Neural progenitor cell (in vitro differentiated cells): Measurements from ENCODE around the gene LCE4A. TPM values are rescaled to one million over a fixed set of nuclear protein-coding genes. Genes with fewer than 3 reads are reported as not detected.

ENCODE experiments used
- DNase-seq: peaks from one replicate; pipeline ENCODE4 v3.0.0-alpha.2; 2016; ENCODE audit warnings: low spot score
- H2AFZ ChIP-seq: fragments of 200-600 bp; sonication (generic); replicated peaks from 2 replicates; pipeline ENCODE4 v1.6.1; 2016; ENCODE audit warnings: antibody characterized with exemption
- H3F3A ChIP-seq: fragments of 200-600 bp; sonication (generic); 2 replicates; pipeline ENCODE4 v1.6.1; 2016; ENCODE audit warnings: antibody characterized with exemption, low read depth
- H3K27ac ChIP-seq: fragments of 200-600 bp; sonication (generic); 2 replicates; pipeline ENCODE4 v1.5.1; 2016; ENCODE audit warnings: mild to moderate bottlenecking
- H3K27me3 ChIP-seq: fragments of 200-600 bp; sonication (generic); 2 replicates; pipeline ENCODE4 v1.6.1; 2016; ENCODE audit warnings: mild to moderate bottlenecking, moderate library complexity
- H3K36me3 ChIP-seq: fragments of 200-600 bp; sonication (generic); 2 replicates; pipeline ENCODE4 v1.5.1; 2016
- H3K4me1 ChIP-seq: fragments of 200-600 bp; sonication (generic); 2 replicates; pipeline ENCODE4 v1.6.1; 2016; ENCODE audit warnings: mixed run types
- H3K4me2 ChIP-seq: fragments of 200-600 bp; sonication (generic); 2 replicates; pipeline ENCODE4 v1.6.1; 2016
- H3K4me3 ChIP-seq: fragments of 200-600 bp; sonication (generic); 2 replicates; pipeline ENCODE4 v1.5.1; 2016
- H3K79me2 ChIP-seq: fragments of 200-600 bp; sonication (generic); 2 replicates; pipeline ENCODE4 v1.6.1; 2016; ENCODE audit warnings: low read depth
- H3K9ac ChIP-seq: fragments of 200-600 bp; sonication (generic); 2 replicates; pipeline ENCODE4 v1.6.1; 2016
- H3K9me3 ChIP-seq: fragments of 200-600 bp; sonication (generic); 2 replicates; pipeline ENCODE4 v1.5.1; 2016; ENCODE audit warnings: low read depth
- H4K20me1 ChIP-seq: fragments of 200-600 bp; sonication (generic); 2 replicates; pipeline ENCODE4 v1.6.1; 2016; ENCODE audit warnings: low read depth
- H3K27ac Mint-ChIP-seq: 3 replicates; pipeline ENCODE4 v1.8.0; 2021; ENCODE audit warnings: mixed read lengths
- H3K27me3 Mint-ChIP-seq: 2 replicates; pipeline ENCODE4 v1.8.0; 2022; ENCODE audit warnings: low read depth, mild to moderate bottlenecking, inconsistent platforms, moderate library complexity, mixed read lengths; ENCODE audit not compliant: insufficient read depth
- H3K36me3 Mint-ChIP-seq: 3 replicates; pipeline ENCODE4 v1.8.0; 2021; ENCODE audit warnings: mixed read lengths
- H3K4me1 Mint-ChIP-seq: 3 replicates; pipeline ENCODE4 v1.8.0; 2021; ENCODE audit warnings: mixed read lengths
- H3K4me3 Mint-ChIP-seq: 3 replicates; pipeline ENCODE4 v1.8.0; 2021; ENCODE audit warnings: mild to moderate bottlenecking, moderate library complexity, mixed read lengths
- H3K9me3 Mint-ChIP-seq: 3 replicates; pipeline ENCODE4 v1.8.0; 2020; ENCODE audit warnings: mixed read lengths
- EZH2 ChIP-seq: fragments of 200-600 bp; sonication (generic); IDR thresholded peaks from 2 replicates; pipeline ENCODE4 v1.6.1; 2017; ENCODE audit warnings: antibody characterized with exemption, mild to moderate bottlenecking, moderate library complexity
- EZH2phosphoT487 ChIP-seq: fragments of 200-600 bp; sonication (generic); IDR thresholded peaks from 2 replicates; pipeline ENCODE4 v1.6.1; 2017; ENCODE audit warnings: antibody characterized with exemption
- total RNA-seq: library from RNA; depleted of rRNA; stranded (reverse); fragments of >200 nt; gene quantifications from 2 replicates; pipeline ENCODE4 v1.2.3, GENCODE V29; 2015; ENCODE audit warnings: low replicate concordance
- TF ChIP-seq, protein P1 (sequence below): fragments of 200-600 bp; sonication (generic); IDR thresholded peaks from 2 replicates; pipeline ENCODE4 v1.5.1; 2017; ENCODE audit warnings: antibody characterized with exemption, mild to moderate bottlenecking

Gene LCE4A
- total RNA-seq, 1 donor from 2014 or later: not detected

- no peak within 1 kb of the TSS for H3K27ac ChIP-seq
- no peaks in the 10 kb centered on the region for H3K79me2 ChIP-seq
- no peaks in the 10 kb centered on the region for H3K36me3 ChIP-seq
- H3K9me3 Mint-ChIP-seq: peaks cover 47% of the 10 kb centered on the region
- TF ChIP-seq EZH2: no peak
- TF ChIP-seq, protein P1, sequence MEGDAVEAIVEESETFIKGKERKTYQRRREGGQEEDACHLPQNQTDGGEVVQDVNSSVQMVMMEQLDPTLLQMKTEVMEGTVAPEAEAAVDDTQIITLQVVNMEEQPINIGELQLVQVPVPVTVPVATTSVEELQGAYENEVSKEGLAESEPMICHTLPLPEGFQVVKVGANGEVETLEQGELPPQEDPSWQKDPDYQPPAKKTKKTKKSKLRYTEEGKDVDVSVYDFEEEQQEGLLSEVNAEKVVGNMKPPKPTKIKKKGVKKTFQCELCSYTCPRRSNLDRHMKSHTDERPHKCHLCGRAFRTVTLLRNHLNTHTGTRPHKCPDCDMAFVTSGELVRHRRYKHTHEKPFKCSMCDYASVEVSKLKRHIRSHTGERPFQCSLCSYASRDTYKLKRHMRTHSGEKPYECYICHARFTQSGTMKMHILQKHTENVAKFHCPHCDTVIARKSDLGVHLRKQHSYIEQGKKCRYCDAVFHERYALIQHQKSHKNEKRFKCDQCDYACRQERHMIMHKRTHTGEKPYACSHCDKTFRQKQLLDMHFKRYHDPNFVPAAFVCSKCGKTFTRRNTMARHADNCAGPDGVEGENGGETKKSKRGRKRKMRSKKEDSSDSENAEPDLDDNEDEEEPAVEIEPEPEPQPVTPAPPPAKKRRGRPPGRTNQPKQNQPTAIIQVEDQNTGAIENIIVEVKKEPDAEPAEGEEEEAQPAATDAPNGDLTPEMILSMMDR: no peak
- TF ChIP-seq EZH2phosphoT487: no peak
- no peak within 1 kb of the TSS for H3K9ac ChIP-seq
- H3K4me3 ChIP-seq: no peak within 1 kb of the TSS
- no peak within 1 kb of the TSS for H3K4me3 Mint-ChIP-seq
- no peaks in the 10 kb centered on the region for H3K36me3 Mint-ChIP-seq
- peaks cover 9% of the 10 kb centered on the region for H3K27me3 Mint-ChIP-seq
- H3F3A ChIP-seq: no peaks in the 10 kb centered on the region
- no peaks in the 10 kb centered on the region for H3K4me1 ChIP-seq
- no peaks in the 10 kb centered on the region for H3K27me3 ChIP-seq
- no peak for DNase-seq
- no peak within 1 kb of the TSS for H3K4me2 ChIP-seq
- no peak within 1 kb of the TSS for H3K27ac Mint-ChIP-seq
- H4K20me1 ChIP-seq: no peaks in the 10 kb centered on the region
- no peaks in the 10 kb centered on the region for H3K4me1 Mint-ChIP-seq
- H2AFZ ChIP-seq: no peak within 1 kb of the TSS
- peaks cover 25% of the 10 kb centered on the region for H3K9me3 ChIP-seq
Measured at GRCh38 chr1:152757747-152758146, 49.8 kb downstream of the LCE4A start, which contains the start of gene KPRP. TSS of gene KPRP (plus strand) at chr1:152758025. CDS start at chr1:152759589, 1,564 bp downstream.

- Mint-ChIP-seq H3K27ac (no peak overlapping the region), H3K27me3 (peaks cover 9% of the 10 kb centered on the region), H3K9me3 (peaks cover 48% of the 10 kb centered on the region), H3K36me3 (no peaks in the 10 kb centered on the region), H3K4me3 (no peak overlapping the region), H3K4me1 (no peaks in the 10 kb centered on the region)
- H3K4me3 ChIP-seq: no peak overlapping the region
- no peaks in the 10 kb centered on the region for H3K4me1 ChIP-seq
- TF ChIP-seq EZH2phosphoT487 (no peak), EZH2 (no peak)
- TF ChIP-seq, protein P1: no peak
- DNase-seq: no peak
- H3K36me3 ChIP-seq: no peaks in the 10 kb centered on the region
- H3K79me2 ChIP-seq: no peaks in the 10 kb centered on the region
- H3F3A ChIP-seq: no peaks in the 10 kb centered on the region
- H3K4me2 ChIP-seq: no peak overlapping the region
- no peaks in the 10 kb centered on the region for H4K20me1 ChIP-seq
- H3K9ac ChIP-seq: no peak overlapping the region
- no peaks in the 10 kb centered on the region for H3K27me3 ChIP-seq
- peaks cover 24% of the 10 kb centered on the region for H3K9me3 ChIP-seq
- H2AFZ ChIP-seq: no peak overlapping the region
- H3K27ac ChIP-seq: no peak overlapping the region
Measured at GRCh38 chr1:152758636-152759035, 50.7 kb downstream of the LCE4A start.

Other genes starting within 250 kb of the LCE4A start
- gene LCE5A, start 197.4 kb upstream of the LCE4A start, total RNA-seq: not detected in 2 replicates
- gene CRCT1, start 193.7 kb upstream of the LCE4A start, total RNA-seq: not detected in 2 replicates
- gene LCE3E, start 141.4 kb upstream of the LCE4A start, total RNA-seq: not detected in 2 replicates
- not detected in 2 replicates for gene LCE3D, start 127.6 kb upstream of the LCE4A start, total RNA-seq
- not detected in 2 replicates for gene LCE3C, start 107.9 kb upstream of the LCE4A start, total RNA-seq
- gene LCE3B, start 94.3 kb upstream of the LCE4A start, total RNA-seq: not detected in 2 replicates
- gene LCE3A, start 85.1 kb upstream of the LCE4A start, total RNA-seq: not detected in 2 replicates
- not detected in 2 replicates for gene LCE2D, start 44.8 kb upstream of the LCE4A start, total RNA-seq
- not detected in 2 replicates for gene LCE2C, start 32.9 kb upstream of the LCE4A start, total RNA-seq
- not detected in 2 replicates for gene LCE2B, start 22.0 kb upstream of the LCE4A start, total RNA-seq
- gene LCE2A, start 9.8 kb upstream of the LCE4A start, total RNA-seq: not detected in 2 replicates
- gene KPRP, start 49.9 kb downstream of the LCE4A start, total RNA-seq: not detected in 2 replicates
- not detected in 2 replicates for gene LCE1F, start 67.0 kb downstream of the LCE4A start, total RNA-seq
- not detected in 2 replicates for gene LCE1E, start 78.1 kb downstream of the LCE4A start, total RNA-seq
- not detected in 2 replicates for gene LCE1D, start 88.6 kb downstream of the LCE4A start, total RNA-seq
- not detected in 2 replicates for gene LCE1C, start 98.5 kb downstream of the LCE4A start, total RNA-seq
- not detected in 2 replicates for gene LCE1B, start 103.8 kb downstream of the LCE4A start, total RNA-seq
- gene LCE1A, start 119.3 kb downstream of the LCE4A start, total RNA-seq: not detected in 2 replicates
- gene LCE6A, start 134.7 kb downstream of the LCE4A start, total RNA-seq: not detected in 2 replicates
- not detected in 2 replicates for gene LCE7A, start 151.8 kb downstream of the LCE4A start, total RNA-seq
- gene SMCP, start 170.2 kb downstream of the LCE4A start, total RNA-seq: not detected in 2 replicates
- not detected in 2 replicates for gene IVL, start 200.4 kb downstream of the LCE4A start, total RNA-seq
- not detected in 2 replicates for gene SPRR5, start 239.0 kb downstream of the LCE4A start, total RNA-seq